H1 (cell line): ENCODE results near the gene NECAP2. TPM values are rescaled to one million over a fixed set of nuclear protein-coding genes. Genes with fewer than 3 reads are reported as not detected.

Source experiments
- CBX5 ChIP-seq: fragments of 300-800, 300-1000 bp; sonication (generic); IDR thresholded peaks from 2 replicates; pipeline ENCODE4 v1.7.1; 2016; ENCODE audit warnings: antibody characterized with exemption, low read length, low read depth
- FOSL1 ChIP-seq: IDR thresholded peaks from 2 replicates; pipeline ENCODE4 v1.6.1; 2011; ENCODE audit warnings: mild to moderate bottlenecking, low read depth, low read length, moderate library complexity; ENCODE audit not compliant: insufficient read depth
- GABPA ChIP-seq: IDR thresholded peaks from 2 replicates; pipeline ENCODE4 v1.6.1; 2011; ENCODE audit warnings: mild to moderate bottlenecking, low read length, moderate library complexity, borderline replicate concordance; ENCODE audit not compliant: insufficient read depth
- RNF2 ChIP-seq: fragments of 200-900, 300-1000 bp; sonication (generic); IDR thresholded peaks from 2 replicates; pipeline ENCODE4 v1.7.1; 2016; ENCODE audit warnings: borderline replicate concordance, low read depth, mild to moderate bottlenecking, antibody characterized with exemption, low read length; ENCODE audit not compliant: poor library complexity, severe bottlenecking; ENCODE audit errors: missing control alignments
- SIN3A ChIP-seq, 2 experiments: IDR thresholded peaks in 1 of 2; conservative IDR thresholded peaks in 1 of 2; 2 replicates each; pipeline ENCODE4 v1.6.1; 2011 to 2012; ENCODE audit warnings: low read length in 2 of 2, improper control_type of control experiment in 1 of 2, low read depth in 1 of 2, mild to moderate bottlenecking in 1 of 2
- SUZ12 ChIP-seq: fragments of 200-600 bp; sonication (generic); IDR thresholded peaks from 2 replicates; pipeline ENCODE4 v1.6.1; 2012; ENCODE audit warnings: mild to moderate bottlenecking, inconsistent platforms, low read length, moderate library complexity, mixed read lengths
- polyA plus RNA-seq, 7 experiments: library from polyadenylated mRNA; depleted of rRNA in 3 of 7; stranded (reverse) in 5 of 7; unstranded in 2 of 7; fragments of >200 nt in 5 of 7; fragments of 200-250 nt in 2 of 7; gene quantifications; 1 replicate in 5 of 7; 2 replicates in 1 of 7; 4 replicates in 1 of 7; pipeline versions ENCODE4 v1.2.1 to v1.2.3, GENCODE V29; 2011 to 2013; ENCODE audit warnings: missing spikeins in 2 of 7, mixed read lengths in 2 of 7
- total RNA-seq: library from RNA; stranded (reverse); fragmentation: NEBNext Ultra II Directional; extraction: Animal tissue kit (Norgen Biotek cat#: 25700); gene quantifications from 2 replicates; pipeline ENCODE4 v1.2.1, GENCODE V29; 2021
- TF ChIP-seq, protein P1 (sequence below): fragments of 300-600 bp; sonication (generic); IDR thresholded peaks from 2 replicates; pipeline ENCODE4 v1.7.1; 2012; ENCODE audit warnings: low read length, moderate library complexity, mild to moderate bottlenecking, inconsistent platforms; ENCODE audit not compliant: insufficient replicate concordance

NECAP2 gene
- total and polyA plus RNA-seq, 2 of the 8 experiments (the other 6 are each of a cell fraction or from before 2014, with no cell fraction given) = 24.4 to 29.7 TPM

DNA sequence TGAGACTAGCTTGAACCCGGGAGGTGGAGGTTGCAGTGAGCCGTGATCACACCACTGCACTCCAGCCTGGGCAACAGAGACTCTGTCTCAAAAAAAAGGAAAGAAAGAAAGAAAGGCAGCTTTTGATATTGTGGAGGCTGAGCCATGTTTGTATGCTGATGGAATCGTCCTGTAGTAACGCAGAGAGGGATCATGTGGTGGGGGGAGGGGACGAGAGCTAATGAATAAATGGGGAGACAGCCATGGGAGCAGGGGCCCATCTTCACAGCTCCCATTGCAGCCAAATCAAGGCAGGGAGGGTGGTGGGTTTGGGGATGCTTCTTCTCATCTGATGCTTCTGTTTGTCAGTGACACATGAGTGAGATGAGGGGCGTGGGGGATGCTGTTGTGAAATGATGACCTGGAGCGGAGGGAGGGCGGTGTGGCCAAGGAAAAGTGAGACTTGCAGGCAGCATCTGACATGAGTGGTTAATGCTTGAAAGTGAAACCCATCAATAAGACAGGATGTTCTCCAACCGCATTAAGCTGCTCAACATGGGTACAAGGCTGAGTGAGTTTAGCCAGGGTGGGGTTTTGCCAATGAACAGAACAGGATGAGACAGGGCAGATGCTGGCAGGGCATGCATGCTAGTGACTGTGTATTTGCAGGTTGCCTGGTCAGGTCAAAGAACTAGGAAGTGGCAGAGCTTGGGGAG is 20.0 kb upstream of the NECAP2 start (continued):
- TF ChIP-seq SIN3A (conservative IDR thresholded peaks at IDR 0.05 in 1 of 2, IDR thresholded peaks at IDR 0.05 in 1 of 2; ENCODE audit: low read depth in 1 of 2, low read length in 2 of 2) (no peak), FOSL1 (no peak), CBX5 (no peak), SUZ12 (no peak), RNF2 (no peak), GABPA (no peak)
- TF ChIP-seq, protein P1, sequence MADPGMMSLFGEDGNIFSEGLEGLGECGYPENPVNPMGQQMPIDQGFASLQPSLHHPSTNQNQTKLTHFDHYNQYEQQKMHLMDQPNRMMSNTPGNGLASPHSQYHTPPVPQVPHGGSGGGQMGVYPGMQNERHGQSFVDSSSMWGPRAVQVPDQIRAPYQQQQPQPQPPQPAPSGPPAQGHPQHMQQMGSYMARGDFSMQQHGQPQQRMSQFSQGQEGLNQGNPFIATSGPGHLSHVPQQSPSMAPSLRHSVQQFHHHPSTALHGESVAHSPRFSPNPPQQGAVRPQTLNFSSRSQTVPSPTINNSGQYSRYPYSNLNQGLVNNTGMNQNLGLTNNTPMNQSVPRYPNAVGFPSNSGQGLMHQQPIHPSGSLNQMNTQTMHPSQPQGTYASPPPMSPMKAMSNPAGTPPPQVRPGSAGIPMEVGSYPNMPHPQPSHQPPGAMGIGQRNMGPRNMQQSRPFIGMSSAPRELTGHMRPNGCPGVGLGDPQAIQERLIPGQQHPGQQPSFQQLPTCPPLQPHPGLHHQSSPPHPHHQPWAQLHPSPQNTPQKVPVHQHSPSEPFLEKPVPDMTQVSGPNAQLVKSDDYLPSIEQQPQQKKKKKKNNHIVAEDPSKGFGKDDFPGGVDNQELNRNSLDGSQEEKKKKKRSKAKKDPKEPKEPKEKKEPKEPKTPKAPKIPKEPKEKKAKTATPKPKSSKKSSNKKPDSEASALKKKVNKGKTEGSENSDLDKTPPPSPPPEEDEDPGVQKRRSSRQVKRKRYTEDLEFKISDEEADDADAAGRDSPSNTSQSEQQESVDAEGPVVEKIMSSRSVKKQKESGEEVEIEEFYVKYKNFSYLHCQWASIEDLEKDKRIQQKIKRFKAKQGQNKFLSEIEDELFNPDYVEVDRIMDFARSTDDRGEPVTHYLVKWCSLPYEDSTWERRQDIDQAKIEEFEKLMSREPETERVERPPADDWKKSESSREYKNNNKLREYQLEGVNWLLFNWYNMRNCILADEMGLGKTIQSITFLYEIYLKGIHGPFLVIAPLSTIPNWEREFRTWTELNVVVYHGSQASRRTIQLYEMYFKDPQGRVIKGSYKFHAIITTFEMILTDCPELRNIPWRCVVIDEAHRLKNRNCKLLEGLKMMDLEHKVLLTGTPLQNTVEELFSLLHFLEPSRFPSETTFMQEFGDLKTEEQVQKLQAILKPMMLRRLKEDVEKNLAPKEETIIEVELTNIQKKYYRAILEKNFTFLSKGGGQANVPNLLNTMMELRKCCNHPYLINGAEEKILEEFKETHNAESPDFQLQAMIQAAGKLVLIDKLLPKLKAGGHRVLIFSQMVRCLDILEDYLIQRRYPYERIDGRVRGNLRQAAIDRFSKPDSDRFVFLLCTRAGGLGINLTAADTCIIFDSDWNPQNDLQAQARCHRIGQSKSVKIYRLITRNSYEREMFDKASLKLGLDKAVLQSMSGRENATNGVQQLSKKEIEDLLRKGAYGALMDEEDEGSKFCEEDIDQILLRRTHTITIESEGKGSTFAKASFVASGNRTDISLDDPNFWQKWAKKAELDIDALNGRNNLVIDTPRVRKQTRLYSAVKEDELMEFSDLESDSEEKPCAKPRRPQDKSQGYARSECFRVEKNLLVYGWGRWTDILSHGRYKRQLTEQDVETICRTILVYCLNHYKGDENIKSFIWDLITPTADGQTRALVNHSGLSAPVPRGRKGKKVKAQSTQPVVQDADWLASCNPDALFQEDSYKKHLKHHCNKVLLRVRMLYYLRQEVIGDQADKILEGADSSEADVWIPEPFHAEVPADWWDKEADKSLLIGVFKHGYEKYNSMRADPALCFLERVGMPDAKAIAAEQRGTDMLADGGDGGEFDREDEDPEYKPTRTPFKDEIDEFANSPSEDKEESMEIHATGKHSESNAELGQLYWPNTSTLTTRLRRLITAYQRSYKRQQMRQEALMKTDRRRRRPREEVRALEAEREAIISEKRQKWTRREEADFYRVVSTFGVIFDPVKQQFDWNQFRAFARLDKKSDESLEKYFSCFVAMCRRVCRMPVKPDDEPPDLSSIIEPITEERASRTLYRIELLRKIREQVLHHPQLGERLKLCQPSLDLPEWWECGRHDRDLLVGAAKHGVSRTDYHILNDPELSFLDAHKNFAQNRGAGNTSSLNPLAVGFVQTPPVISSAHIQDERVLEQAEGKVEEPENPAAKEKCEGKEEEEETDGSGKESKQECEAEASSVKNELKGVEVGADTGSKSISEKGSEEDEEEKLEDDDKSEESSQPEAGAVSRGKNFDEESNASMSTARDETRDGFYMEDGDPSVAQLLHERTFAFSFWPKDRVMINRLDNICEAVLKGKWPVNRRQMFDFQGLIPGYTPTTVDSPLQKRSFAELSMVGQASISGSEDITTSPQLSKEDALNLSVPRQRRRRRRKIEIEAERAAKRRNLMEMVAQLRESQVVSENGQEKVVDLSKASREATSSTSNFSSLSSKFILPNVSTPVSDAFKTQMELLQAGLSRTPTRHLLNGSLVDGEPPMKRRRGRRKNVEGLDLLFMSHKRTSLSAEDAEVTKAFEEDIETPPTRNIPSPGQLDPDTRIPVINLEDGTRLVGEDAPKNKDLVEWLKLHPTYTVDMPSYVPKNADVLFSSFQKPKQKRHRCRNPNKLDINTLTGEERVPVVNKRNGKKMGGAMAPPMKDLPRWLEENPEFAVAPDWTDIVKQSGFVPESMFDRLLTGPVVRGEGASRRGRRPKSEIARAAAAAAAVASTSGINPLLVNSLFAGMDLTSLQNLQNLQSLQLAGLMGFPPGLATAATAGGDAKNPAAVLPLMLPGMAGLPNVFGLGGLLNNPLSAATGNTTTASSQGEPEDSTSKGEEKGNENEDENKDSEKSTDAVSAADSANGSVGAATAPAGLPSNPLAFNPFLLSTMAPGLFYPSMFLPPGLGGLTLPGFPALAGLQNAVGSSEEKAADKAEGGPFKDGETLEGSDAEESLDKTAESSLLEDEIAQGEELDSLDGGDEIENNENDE = no peak
